GM21367 (cell line): Measurements from ENCODE around the gene XNDC1N.
A peak's percentile ranks its signal among the peaks of the same experiment; 100 is the strongest.
"Not testable (repeated sequence)": the region's sequence is repeated elsewhere in the genome, so short reads cannot be mapped to it uniquely, and the experiment has no call there.

Experiments used
- ATAC-seq: cut with Tn5 transposase; IDR thresholded peaks from one replicate; pipeline ENCODE4 v1.9.1; 2021; ENCODE audit not compliant: unreplicated experiment

Gene XNDC1N

DNA sequence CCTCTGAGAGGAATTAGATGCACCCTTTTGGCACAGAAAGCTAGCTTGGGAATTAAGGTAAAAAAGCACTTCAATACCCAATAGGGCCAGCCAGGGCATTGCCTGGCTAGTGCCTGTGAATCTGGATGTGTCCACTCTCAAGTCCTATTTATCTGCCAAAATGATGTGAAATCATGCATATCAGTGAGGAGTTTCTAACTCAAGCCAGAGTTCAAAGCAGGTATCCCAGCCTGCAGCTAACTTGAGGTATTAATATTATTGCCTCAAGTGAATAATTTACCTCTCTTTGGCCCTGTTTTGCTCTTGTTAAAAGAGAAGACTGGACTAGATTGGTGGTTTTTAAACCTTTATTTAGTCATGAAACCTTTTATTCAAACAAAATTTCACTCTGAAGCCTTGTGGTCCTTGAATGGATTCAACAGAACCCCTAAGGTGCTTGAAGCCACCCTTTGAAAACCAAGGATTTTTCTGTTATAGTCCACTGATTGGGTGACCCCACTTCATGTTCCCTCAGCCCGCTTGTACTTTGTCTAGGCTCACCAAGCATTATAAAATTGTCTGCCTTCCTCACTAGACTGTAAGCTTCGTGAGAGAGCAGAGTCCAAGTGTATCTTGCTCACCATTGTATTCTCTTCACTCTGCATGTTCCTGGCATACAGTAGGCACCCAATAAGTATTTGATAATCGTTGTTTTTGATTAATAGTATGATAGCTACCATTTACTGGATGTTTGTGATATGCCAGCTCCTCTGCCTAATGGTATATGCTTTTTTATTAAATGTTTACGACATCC, 4.9 kb upstream of the XNDC1N start:
- ATAC-seq = no peak

DNA sequence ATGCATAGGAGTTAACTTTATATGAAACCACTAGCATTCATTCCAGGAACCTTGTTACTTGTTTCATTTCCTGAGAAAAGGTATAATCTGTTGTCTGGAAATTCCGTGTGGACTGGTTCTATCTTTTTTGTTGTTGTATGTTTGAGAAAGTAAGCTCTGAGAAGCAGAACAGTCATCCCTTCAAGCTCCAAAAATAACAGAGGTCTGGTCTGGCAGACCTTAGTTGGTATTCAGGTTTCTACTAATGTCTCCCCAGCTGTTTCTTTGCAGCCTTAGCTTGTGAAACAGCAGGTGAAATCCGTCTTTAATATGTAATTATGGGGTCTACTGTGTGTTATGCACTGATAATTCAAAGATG, 2.8 kb upstream of the XNDC1N start:
- ATAC-seq = no peak

DNA sequence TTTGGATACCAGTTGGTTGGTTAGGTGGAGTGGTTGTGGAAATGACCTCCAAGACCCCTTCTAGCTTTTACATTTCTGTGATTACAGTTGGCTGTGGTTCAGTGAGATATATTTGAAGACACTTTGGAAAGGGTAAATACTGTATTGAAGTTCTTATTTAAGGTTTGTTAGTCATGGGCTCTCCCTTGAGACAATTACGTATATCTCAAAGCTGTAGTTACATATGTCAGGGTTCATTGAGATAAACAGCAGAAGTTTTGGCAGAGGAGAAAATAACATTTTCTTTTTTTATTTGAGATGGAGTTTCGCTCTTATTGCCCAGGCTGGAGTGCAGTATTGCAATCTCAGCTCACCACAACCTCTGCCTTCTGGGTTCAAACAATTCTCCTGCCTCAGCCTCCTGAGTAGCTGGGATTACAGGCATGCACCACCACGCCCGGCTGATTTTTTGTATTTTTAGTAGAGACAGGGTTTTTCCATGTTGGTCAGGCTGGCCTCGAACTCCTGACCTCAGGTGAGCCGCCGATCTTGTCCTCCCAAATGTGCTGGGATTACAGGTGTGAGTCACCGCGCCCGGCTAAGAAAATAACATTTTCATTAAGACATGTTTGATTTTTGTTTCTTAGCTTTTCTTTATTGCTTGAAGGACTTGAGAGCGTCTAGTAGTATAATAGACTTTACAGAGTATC, 2.3 kb upstream of the XNDC1N start:
- no peak for ATAC-seq

DNA sequence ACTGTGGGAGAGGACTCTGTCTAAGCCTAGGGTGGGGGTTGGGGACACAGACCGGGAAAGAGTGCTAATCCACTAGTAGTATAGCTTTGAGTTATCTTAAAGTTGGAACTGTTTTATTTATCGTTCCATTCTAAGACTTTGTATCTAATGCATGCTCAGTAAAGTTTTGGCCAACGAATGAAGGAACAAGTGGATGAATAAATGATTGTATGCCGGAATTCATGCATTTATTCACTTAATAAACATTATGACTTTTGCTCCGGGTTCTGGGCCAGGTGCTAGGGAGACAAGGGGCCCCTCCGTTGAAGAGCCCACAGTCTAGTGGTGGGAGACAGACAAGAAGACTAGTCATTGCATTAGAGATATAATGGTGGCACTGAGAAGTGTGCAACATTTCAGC, 1.1 kb upstream of the XNDC1N start:
- ATAC-seq = no peak

DNA sequence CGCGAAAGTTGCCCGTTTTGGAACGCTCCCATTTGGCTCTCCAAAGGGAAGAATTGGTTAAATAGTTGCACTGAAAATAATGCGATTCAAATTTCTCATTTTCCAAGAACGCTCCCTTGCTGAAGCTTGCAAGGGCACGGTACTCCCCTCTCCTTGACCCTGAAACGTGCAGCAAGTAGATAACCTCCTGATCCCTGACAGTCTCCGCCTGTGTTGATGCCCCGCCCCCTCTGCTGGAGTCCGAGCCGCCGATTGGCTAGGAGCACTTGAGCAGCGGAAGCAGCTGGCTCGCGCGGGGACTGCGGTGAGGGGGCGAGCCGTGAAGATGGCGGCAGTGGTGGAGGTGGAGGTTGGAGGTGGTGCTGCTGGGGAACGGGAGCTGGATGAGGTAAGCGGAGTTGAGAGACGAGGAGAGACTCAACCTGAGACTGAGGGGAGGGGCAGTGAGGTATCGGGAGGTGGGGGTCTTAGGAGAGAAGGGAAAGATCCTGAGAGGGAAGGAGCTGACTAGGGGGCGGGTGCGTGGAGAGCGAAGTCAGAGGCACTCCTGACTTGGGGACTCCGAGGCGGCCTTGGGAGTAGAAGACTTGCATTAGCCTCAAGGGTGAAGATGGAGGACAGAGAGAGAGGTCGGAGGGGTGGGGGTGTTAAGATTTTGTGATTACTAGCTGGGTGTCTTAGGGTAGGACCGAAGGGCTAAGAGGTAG, 496 bp upstream of the XNDC1N start, which contains the start of gene RNF121:
RNF121 (plus strand) TSS at position 310 of the 707 bp plus-strand sequence; CDS start at position 326, 16 bp downstream.
- peak; percentile 63 for ATAC-seq

DNA sequence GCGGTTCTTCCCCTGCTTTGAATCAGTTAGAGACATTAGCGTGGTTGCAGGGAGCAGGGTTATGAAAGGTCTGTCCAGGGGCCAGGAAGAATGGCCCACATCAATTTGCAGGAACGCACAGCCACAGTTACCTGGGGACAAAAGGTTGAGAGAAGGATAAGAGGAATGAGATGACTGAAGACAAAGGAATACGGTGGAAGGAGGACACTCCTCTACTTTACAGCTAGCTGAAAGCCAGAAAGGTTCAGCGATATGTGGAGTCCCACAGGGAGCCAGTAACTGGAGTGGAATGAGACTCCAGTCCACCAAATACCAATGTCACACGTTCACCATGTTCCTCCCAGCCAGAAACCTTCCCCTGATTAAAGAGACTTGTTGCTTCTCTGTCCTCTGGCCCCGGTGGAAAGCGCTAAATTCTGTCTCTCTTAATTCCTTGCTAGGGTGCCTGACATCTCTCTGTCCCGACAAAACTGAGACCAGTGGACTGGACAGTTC, 10.7 kb downstream of the XNDC1N start:
- no peak for ATAC-seq

DNA sequence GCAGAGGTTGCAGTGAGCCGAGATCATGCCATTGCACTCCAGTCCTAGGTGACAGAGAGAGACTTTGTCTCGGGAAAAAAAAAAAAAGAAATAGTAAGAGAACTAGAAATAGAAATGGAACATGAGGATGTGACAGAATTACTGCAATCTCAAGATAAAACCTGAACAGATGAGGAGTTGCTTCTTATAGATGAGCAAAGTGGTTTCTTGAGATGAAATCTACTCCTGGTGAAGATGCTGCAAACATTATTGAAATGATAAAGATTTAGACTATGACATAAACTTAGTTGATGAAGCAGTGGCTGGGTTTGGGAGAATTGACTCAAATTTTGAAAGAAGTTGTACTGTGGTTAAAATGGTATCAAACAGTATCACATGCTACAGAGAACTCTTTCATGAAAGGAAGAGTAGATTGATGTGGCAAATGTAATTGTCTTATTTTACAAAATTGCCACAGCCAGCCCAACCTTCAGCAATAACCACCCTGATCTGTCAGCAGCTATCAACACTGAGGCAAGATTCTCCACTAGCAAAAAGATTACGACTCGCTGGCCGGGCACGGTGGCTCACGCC, 13.7 kb downstream of the XNDC1N start:
- ATAC-seq = no peak

DNA sequence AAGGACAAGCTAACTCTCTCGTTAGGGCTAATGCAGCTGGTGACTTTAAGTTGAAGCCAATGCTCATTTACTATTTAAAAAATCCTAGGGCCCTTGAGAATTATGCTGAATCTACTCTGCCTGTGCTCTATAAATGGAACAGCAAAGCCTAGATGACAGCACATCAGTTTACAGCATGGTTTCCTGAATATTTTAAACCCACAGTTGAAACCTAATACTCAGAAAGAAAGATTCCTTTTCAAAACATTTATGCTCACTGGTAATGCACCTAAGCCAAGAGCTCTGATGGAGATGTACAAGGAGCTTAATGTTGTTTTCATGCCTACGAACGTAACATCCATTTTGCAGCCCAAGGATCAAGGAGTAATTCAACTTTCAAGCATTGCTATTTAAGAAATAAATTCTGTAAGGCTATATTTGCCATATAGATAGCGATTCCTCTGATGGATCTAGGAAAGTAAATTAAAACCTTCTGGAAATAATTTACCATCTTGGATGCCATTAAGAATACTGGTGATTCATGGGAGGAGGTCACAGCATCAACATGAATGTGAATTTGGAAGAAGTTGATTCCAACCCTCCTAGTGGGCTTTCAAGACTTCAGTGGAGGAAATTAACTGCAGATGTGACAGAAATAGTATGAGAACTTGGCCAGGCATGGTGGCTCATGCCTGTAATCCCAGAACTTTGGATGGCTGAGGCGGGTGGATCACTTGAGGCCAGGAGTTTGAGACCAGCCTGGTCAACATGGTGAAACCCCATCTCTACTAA, 14.5 kb downstream of the XNDC1N start:
- ATAC-seq = no peak

DNA sequence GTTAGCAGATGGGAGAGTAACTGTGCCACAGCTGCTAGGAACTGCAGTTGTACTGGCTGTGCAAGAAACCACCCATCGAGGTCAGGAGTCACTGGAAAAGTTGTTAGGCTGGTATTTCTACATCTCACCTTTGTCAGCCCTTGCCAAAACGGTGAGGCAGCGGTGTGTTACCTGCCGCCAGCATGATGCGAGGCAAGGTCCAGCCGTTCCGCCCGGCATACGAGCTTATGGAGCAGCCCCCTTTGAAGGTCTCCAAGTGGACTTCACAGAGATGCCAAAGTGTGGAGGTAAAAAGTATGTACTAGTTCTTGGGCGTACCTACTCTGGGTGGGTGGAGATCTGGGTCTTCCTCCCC, 16.4 kb downstream of the XNDC1N start:
- ATAC-seq = not testable (repeated sequence)

DNA sequence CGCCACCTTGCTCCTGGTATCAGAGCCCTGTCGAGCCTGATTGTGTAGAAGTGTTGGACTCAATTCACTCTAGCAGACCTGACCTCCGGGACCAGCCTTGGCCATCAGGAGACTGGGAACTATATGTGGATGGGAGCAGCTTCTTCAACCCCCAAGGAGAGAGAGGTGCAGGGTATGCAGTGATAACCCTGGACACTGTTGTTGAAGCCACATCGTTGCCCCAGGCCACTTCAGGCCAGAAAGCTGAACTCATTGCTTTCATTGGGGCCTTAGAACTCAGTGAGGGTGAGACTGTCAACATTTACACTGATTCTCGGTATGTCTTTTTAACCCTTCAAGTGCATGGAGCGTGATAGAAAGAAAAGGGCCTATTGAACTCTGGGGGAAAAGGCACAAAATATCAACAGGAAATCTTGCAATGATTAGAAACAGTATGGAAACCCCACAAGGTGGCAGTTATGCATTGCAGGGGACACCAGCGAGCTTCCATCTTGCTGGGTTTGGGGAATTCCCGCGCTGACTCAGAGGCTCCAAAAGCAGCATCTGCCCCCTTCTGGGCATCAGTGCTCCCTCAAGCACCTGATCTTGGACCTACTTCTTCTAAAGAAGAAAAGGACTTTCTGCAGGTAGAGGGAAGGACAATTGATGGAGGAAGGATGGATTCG, 16.9 kb downstream of the XNDC1N start:
- not testable (repeated sequence) for ATAC-seq

DNA sequence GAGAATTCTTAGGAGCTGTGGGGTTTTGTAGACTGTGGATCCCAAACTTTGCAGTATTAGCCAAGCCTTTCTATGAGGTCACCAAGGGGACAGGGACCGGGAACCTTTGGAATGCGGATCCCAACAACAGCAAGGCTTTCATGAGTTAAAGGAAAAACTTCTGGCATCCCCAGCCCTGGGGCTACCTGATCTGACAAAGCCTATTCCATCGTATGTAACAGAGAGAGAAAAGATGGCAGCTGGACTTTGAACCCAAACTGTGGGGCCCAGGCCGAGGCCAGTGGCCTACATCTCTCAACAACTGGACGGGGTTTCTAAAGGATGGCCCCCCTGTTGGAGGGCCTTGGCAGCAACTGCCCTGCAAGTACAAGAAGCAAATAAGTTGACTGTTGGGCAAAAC, 17.6 kb downstream of the XNDC1N start:
- not testable (repeated sequence) for ATAC-seq

DNA sequence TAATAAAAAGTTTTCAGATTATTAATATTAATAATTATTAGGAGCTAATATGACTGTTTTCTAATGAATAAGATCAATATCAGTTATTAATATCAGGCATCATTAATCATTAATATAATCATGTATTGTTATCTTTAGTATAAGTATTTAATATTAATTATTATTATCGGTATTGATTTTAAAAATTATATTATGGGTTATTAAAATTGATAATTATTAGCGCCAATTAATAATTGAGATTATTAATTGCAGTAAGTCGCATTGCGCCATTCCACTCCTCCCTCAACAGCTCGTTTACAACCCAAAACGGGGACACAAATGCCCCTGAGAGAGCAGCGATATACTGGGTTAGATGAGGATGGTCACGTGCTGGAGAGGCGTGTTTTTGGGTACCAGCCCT, 20.2 kb downstream of the XNDC1N start:
- no peak for ATAC-seq

DNA sequence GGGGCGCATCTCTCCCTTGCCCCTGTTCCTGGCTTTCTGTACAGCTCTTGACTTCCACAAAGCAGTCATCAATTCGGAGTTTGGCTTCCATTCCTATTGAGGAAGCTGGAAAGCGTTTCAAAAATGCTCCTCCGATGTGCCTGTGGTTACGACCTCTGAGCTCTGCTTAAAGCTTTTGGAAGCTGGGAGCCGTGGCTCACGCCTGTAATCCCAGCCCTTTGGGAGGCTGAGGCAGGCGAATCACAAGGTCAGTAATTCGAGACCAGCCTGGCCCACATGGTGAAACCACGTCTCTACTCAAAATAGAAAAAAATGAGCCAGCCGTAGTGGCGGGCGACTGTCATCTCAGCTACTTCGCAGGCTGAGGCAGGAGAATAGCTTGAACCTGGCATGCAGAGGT, 27.3 kb downstream of the XNDC1N start:
- ATAC-seq = not testable (repeated sequence)

DNA sequence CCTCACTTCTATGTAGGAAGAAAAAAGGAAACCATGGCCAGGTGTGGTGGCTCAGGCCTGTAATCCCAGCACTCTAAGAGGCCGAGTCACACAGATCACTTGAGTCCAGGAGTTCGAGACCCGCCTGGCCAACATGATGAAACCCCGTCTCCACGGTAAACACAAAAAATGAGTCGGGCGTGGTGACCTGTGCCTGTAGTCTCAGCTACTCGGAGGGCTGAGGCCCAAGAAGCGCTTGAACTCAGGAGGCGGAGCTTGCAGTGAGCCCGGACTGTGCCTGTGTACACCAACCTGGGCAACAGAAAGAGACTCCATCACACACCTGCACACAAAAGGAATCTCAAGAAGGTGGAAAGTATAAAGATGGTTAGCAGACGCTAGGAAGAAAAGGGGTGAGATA, 32.4 kb downstream of the XNDC1N start:
- ATAC-seq = no peak

DNA sequence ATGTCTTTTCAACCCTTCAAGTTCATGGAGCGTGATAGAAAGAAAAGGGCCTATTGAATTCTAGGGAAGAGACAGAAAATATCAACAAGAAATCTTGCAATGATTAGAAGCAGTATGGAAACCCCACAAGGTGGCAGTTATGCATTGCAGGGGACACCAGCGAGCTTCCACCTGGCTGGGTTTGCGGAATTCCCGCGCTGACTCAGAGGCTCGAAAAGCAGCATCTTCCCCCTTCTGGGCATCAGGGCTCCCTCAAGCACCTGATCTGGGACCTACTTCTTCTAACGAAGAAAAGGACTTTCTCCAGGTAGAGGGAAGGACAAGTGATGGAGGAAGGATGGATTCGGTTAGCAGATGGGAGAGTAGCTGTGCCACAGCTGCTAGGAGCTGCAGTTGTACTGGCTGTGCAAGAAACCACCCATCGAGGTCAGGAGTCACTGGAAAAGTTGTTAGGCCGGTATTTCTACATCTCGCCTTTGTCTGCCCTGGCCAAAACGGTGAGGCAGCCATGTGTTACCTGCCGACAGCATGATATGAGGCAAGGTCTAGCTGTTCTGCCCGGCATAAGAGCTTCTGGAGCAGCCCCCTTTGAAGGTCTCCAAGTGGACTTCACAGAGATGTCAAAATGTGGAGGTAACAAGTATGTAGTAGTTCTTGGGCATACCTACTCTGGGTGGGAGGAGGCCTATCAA, 39.1 kb downstream of the XNDC1N start:
- not testable (repeated sequence) for ATAC-seq

DNA sequence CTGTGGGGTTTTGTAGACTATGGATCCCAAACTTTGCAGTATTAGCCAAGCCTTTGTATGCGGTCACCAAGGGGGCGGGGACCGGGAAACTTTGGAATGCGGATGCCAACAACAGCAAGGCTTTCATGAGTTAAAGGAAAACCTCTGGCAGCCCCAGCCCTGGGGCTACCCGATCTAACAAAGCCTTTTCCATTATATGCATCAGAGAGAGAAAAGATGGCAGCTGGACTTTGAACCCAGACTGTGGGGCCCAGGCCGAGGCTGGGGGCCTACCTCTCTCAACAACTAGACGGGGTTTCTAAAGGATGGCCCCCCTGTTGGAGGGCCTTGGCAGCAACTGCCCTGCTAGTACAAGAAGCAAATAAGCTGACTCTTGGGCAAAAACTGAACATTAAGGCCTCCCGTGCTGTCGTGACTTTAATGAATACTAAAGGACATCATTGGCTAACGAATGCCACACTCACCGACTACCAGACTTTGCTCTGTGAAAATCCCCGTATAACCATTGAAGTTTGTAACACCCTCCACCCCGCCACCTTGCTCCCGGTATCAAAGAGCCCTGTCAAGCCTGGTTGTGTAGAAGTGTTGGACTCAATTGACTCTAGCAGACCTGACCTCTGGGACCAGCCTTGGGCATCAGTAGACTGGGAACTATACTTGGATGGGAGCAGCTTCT, 39.9 kb downstream of the XNDC1N start:
- not testable (repeated sequence) for ATAC-seq

DNA sequence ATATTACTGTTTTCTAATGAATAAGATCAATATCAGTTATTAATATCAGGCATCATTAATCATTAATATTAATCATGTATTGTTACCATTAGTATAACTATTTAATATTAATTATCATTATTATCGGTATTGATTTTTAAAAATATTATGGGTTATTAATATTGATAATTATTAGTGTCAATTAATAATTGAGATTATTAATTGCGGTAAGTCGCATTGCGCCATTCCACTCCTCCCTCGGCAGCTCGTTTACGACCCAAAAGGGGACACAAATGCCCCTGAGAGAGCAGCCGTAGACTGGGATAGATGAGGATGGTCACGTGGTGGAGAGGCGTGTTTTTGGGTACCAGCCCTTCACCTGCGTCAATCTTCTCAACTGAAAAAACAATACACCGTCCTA, 42.6 kb downstream of the XNDC1N start:
- ATAC-seq = not testable (repeated sequence)
